NCI-H187 treated with DMSO at 0.1 percent for 48 hours (cell line): ENCODE measurements around the gene TFB1M.
"Not testable (repeated sequence)": the region's sequence is repeated elsewhere in the genome, so short reads cannot be mapped to it uniquely, and the experiment has no call there.

Source experiments
- DNase-seq: peaks from one replicate; lab custom pipeline; 2025; lab: John Stamatoyannopoulos, UW

TFB1M gene

GRCh38 chr6:155235087-155235486 lies 79.2 kb downstream of the TFB1M start:
- no peak for DNase-seq

GRCh38 chr6:155234687-155235086 lies 79.6 kb downstream of the TFB1M start:
- DNase-seq = no peak

GRCh38 chr6:155234167-155234566 lies 80.1 kb downstream of the TFB1M start:
- no peak for DNase-seq

DNA sequence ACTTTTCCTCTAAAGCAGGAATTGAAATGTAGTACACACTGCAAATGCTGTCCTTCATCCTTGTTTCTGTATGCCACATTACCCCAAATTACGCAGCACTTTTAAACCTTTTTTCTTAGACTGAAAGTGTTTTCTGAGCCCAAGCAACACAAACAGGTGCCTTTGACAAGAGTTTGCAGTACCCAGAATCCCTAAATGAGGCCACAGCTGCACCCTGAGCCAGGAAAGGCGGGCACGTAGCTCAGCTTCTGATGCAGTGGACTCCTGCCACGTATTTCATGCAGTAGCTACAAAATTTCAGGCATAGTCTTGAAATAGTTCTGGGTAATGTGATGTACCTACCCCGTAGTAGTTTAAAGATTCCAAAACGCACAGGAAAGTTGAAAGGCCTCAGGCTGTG lies 81.4 kb downstream of the TFB1M start:
- no peak for DNase-seq

DNA sequence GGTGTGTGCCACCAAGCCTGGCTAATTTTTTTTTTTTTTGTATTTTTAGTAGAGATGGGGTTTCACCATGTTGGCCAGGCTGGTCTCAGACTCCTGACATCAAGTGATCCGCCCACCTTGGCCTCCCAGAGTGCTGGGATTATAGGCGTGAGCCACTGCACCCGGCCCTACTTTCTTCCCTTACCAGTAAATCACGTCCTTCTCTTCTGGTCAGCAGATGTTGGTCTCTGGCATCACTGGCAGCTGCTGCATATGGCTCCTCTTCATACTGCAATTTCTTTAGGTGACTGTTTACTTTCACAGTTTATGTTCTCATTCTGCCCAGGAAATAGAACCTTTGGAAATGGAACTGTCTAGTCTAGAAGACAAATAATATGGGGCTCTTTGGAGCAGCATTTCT lies 83.3 kb downstream of the TFB1M start:
- not testable (repeated sequence) for DNase-seq

DNA sequence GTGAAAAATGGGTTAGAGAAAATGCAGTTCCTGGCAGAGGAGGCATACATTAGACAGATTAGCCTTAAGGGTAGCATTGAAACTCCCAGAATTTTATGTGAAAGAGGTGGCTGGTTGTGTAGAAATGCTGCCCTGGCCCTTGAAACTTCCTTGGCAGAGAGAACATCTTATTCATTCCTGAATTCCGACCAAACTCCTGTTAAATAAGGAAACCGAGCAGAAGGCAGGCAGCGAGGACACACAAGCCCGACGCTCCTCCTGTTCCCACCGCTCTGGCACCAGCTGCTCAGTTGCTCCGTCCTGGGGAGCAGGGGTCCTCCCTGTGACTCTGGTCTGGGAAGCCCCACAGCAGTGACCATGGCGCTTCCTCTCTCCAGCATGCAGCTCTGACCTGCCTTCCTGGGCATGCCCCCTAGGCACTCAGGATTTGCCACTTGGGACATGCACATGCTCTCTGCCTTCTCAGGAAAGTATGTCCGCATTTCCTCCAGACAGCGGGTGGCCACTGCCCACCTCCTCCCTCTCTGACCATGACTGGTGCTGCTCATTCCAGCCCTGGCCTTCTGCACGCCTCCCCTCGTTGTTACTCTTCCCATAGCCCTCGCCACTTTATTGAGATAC lies 85.6 kb downstream of the TFB1M start:
- DNase-seq = no peak

DNA sequence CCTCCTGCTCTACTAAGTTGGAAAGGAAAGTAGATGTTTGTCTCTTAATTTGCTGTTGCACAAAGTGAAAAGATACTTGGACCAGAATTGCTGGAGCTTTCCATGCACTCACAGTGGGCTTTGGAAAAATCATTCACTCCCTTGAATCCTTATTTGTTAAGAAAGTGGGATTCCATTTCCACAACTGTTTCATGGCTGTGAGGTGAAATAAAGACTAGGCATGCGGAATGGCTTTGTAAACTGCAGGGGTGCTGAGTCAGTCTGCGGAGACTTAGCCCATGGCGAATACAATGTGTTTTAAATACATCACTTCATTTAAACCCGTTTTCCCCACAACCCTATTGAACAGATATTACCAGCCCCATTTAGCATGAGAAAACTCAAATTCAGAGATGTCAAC lies 87.2 kb downstream of the TFB1M start:
- DNase-seq = no peak

DNA sequence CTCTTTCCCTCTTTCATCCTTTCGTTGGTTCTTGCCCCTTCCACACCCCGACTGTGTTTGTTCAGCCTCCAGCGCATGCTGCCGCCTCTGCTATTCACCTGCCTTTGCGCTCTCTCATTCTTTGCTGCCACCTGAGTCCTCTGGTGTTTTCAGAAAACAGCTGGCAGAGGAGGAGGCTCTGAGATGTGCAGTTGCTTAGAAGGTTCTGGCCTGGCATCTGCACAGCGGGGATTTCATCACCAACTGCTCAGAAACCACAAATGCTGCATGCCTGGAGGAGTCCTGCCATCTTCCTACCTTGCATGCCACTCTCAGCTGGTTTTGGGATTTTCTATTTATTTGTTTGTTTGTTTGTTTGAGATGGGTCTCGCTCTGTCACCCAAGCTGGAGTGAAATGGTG lies 89.7 kb downstream of the TFB1M start:
- DNase-seq = no peak

- no peak for DNase-seq
Observed at GRCh38 chr6:155223646-155224451, 90.4 kb downstream of the TFB1M start.

GRCh38 chr6:155222506-155222905 lies 91.8 kb downstream of the TFB1M start:
- DNase-seq = no peak

- DNase-seq = no peak
Observed at GRCh38 chr6:155221086-155221485, 93.2 kb downstream of the TFB1M start.

GRCh38 chr6:155219858-155220301 lies 94.4 kb downstream of the TFB1M start:
- DNase-seq = no peak

GRCh38 chr6:155219299-155219698 lies 95.0 kb downstream of the TFB1M start:
- DNase-seq = no peak

- not testable (repeated sequence) for DNase-seq
Observed at GRCh38 chr6:155218711-155219110, 95.6 kb downstream of the TFB1M start.

DNA sequence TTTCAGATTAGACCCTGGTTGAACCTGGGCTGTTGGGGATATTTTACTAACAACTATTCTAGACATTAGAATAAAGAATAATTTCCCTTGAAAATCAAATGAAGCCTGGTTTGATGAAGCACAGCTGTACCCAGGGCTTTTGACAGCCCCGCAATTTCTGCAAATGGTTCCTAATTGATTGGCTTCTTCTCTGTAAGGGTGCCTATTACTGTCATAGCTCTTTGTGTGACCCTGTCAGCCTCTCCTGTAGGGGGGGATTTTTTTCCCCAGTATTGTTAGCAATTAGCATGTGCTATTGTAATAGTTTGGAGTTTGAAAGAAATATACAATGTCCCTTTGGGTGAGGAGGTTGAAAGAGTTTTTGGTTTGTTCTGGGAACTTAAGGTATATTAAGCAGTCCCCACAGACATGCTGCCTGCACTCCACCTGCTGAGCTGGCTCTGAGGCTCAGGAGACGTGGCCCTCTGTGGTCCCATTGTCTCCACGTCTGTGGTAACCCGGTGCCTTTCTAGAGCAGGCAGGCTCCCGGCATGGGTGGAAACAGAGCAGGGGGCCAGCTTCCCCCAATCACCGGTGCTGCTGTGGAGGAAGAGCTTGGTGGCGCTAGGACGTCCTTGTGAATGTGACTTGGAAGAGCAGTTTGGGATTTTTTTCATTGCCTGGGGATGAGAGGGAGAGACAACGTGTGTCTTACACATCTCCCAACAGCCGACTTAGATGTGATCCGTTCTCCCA lies 97.8 kb downstream of the TFB1M start:
- no peak for DNase-seq

- DNase-seq = no peak
Observed at GRCh38 chr6:155215906-155216305, 98.4 kb downstream of the TFB1M start.

GRCh38 chr6:155213611-155214372 lies 100.5 kb downstream of the TFB1M start:
- no peak for DNase-seq

DNA sequence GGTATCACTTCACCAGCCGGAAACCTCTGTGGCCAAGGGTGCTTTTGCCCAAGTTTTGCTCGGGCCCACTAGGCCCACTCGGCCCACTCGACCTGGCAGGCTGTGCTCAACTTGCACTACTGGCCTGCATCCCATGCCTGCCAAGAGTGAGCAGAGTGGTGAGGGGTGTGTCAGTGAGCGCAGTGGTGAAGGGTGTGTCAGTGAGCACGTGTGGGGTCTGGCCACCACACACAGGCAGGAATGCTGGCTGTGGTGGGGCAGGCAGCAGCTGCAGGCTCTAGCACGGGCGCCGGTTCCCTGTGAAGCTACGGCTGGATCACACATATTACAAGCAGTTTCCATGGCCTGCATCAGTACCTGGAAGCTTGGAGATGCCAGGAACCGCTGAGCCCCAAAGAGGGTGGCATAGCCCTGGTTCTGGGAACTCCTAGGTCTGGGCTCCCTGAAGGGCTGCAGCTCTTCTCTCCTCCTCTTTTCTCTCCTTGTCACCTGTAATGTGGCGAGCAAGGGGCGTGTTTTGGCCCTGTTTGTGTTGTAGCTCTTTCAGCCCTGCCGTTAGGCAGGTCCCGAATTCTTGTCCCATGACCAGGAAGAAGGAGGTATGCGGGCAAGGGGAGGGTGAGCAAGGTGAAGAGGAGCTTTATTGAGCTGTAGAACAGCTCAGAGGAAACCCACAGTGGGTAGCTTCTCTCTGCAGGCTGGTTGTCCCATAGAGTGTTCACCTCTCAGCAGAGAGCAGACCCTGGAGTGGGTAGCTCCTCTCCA lies 101.5 kb downstream of the TFB1M start:
- no peak for DNase-seq

DNA sequence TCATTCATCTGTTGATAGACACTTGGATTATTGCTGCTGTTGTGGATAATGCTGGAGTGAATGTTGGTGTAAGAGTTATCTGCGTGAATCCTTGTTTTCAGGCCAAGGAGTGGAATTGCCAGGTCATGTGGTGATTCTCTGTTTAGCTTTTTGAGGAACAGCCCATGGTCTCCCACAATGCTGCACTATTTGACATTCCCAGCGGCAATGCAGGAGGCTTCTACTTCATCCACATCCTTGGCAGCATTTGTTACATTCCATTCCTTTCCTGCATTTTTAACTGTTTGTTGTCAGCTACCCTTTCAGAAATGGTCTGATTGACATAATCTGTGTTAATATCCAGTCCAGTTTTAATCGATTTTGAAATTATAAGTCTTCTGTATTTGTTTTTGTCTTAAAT lies 102.2 kb downstream of the TFB1M start:
- no peak for DNase-seq

GRCh38 chr6:155207223-155207622 lies 107.1 kb downstream of the TFB1M start:
- DNase-seq = no peak
